Activated CD4-positive, alpha-beta memory T cell treated with anti-CD3 and anti-CD28 coated beads for 36 hours (primary cell): ENCODE results near the gene PIK3AP1. TPM values are rescaled to one million over a fixed set of nuclear protein-coding genes. Genes with fewer than 3 reads are reported as not detected.
"Not testable (repeated sequence)": the region's sequence is repeated elsewhere in the genome, so short reads cannot be mapped to it uniquely, and the experiment has no call there.

ENCODE experiments used
- CTCF ChIA-PET: fragments of 350-600 bp; sonication (Branson Sonifier 250); formaldehyde crosslinking; loops from one replicate; lab custom pipeline; 2021; ENCODE audit warnings: antibody characterized with exemption, inconsistent platforms; lab: Charles Lee
- POLR2A ChIA-PET: fragments of 350-600 bp; sonication (Branson Sonifier 250); formaldehyde crosslinking; loops from one replicate; lab custom pipeline; 2021; ENCODE audit warnings: antibody characterized with exemption; lab: Charles Lee
- DNase-seq: peaks from one replicate; pipeline ENCODE4 v3.0.0-alpha.2; 2020
- H3K27ac Mint-ChIP-seq: one replicate; pipeline ENCODE4 v1.8.0; 2021; ENCODE audit warnings: mixed read lengths
- H3K27me3 Mint-ChIP-seq: one replicate; pipeline ENCODE4 v1.8.0; 2021; ENCODE audit warnings: mixed read lengths
- H3K36me3 Mint-ChIP-seq: one replicate; pipeline ENCODE4 v1.8.0; 2021; ENCODE audit warnings: mixed read lengths
- H3K4me1 Mint-ChIP-seq: one replicate; pipeline ENCODE4 v1.8.0; 2021; ENCODE audit warnings: low read depth, mixed read lengths
- H3K4me3 Mint-ChIP-seq: one replicate; pipeline ENCODE4 v1.8.0; 2021; ENCODE audit warnings: mild to moderate bottlenecking, mixed read lengths
- H3K9me3 Mint-ChIP-seq: one replicate; pipeline ENCODE4 v1.8.0; 2021; ENCODE audit warnings: mixed read lengths
- intact Hi-C: fragments of 100-400 bp; cut with micrococcal nuclease; formaldehyde crosslinking; loops from one replicate; pipeline ENCODE4 v1.15.1; 2023
- total RNA-seq, 2 experiments: library from RNA; stranded (reverse); gene quantifications; one replicate each; pipeline ENCODE4 v1.2.3, GENCODE V29; 2021

PIK3AP1 gene
- total RNA-seq = 1 to 10 TPM; 3.4 to 4.3 TPM

- H3K4me3 Mint-ChIP-seq = peak within 1 kb of the TSS; percentile 89
- H3K27me3 Mint-ChIP-seq = peaks cover 1% of the 10 kb centered on the region
- H3K36me3 Mint-ChIP-seq = no peaks in the 10 kb centered on the region
- no peaks in the 10 kb centered on the region for H3K9me3 Mint-ChIP-seq
- no peak within 1 kb of the TSS for H3K27ac Mint-ChIP-seq
- POLR2A ChIA-PET = no interaction called here
- peaks cover 12% of the 10 kb centered on the region for H3K4me1 Mint-ChIP-seq
- intact Hi-C loops = loop anchor here (1.0 to 10.0 kb wide), 3 partner anchors 77 to 346 kb away; partner anchors contain the start of gene TLL2
- peak; percentile 48 for DNase-seq
- CTCF ChIA-PET = interaction anchor here (1.0 to 1.3 kb wide), 2 partner anchors 11 to 81 kb away, joined by 3 to 5 read pairs; no protein-coding TSS in a partner anchor
Measured at GRCh38 chr10:96720422-96721206, at the start of gene PIK3AP1. PIK3AP1 (minus strand) TSS chr10:96720514; CDS start chr10:96720394, 120 bp downstream.

GRCh38 chr10:96768136-96768535 lies 47.8 kb upstream of the PIK3AP1 start:
- no peak overlapping the region for H3K27ac Mint-ChIP-seq
- ChIA-PET CTCF (interaction anchor here (1.4 to 2.5 kb wide), 2 partner anchors 26 to 257 kb away, joined by 3 to 15 read pairs; no protein-coding TSS in a partner anchor), POLR2A (no interaction called here)
- intact Hi-C loops = no loop called here
- DNase-seq = no peak
- no peak overlapping the region for H3K4me3 Mint-ChIP-seq
- peaks cover 2% of the 10 kb centered on the region for H3K27me3 Mint-ChIP-seq
- H3K4me1 Mint-ChIP-seq = no peaks in the 10 kb centered on the region
- H3K9me3 Mint-ChIP-seq = peaks cover 7% of the 10 kb centered on the region
- H3K36me3 Mint-ChIP-seq = no peaks in the 10 kb centered on the region

- Mint-ChIP-seq H3K4me3 (no peak overlapping the region), H3K36me3 (no peaks in the 10 kb centered on the region), H3K9me3 (peaks cover 6% of the 10 kb centered on the region), H3K27me3 (peaks cover 2% of the 10 kb centered on the region), H3K27ac (no peak overlapping the region), H3K4me1 (no peaks in the 10 kb centered on the region)
- intact Hi-C loops = no loop called here
- CTCF ChIA-PET = interaction anchor here (0.9 to 2.5 kb wide), 3 partner anchors 26 to 258 kb away, joined by 3 to 15 read pairs (median 3); no protein-coding TSS in a partner anchor
- no peak for DNase-seq
- POLR2A ChIA-PET = no interaction called here
Measured at GRCh38 chr10:96767611-96768010, 47.3 kb upstream of the PIK3AP1 start.

GRCh38 chr10:96765406-96766240 lies 45.3 kb upstream of the PIK3AP1 start:
- Mint-ChIP-seq H3K27ac (no peak overlapping the region), H3K36me3 (no peaks in the 10 kb centered on the region), H3K4me1 (no peaks in the 10 kb centered on the region), H3K9me3 (no peaks in the 10 kb centered on the region), H3K4me3 (peak overlapping the region; percentile 3), H3K27me3 (no peaks in the 10 kb centered on the region)
- DNase-seq = peak; percentile 83
- intact Hi-C loops = loop anchor here (1.0 kb wide), 2 partner anchors 65 to 260 kb away; no protein-coding TSS in a partner anchor
- ChIA-PET POLR2A (no interaction called here), CTCF (interaction anchor here (0.6 to 1.9 kb wide), 4 partner anchors 260 to 409 kb away, joined by 3 to 11 read pairs (median 4); no protein-coding TSS in a partner anchor)

- intact Hi-C loops = loop anchor here (1.0 kb wide), 2 partner anchors 66 to 261 kb away; no protein-coding TSS in a partner anchor
- CTCF ChIA-PET = interaction anchor here (0.8 to 2.0 kb wide), 7 partner anchors 8 to 273 kb away, joined by 3 to 13 read pairs (median 3); no protein-coding TSS in a partner anchor
- DNase-seq = no peak
- H3K4me1 Mint-ChIP-seq = no peaks in the 10 kb centered on the region
- no peaks in the 10 kb centered on the region for H3K36me3 Mint-ChIP-seq
- no peaks in the 10 kb centered on the region for H3K9me3 Mint-ChIP-seq
- no peak overlapping the region for H3K27ac Mint-ChIP-seq
- POLR2A ChIA-PET = no interaction called here
- no peak overlapping the region for H3K4me3 Mint-ChIP-seq
- H3K27me3 Mint-ChIP-seq = no peaks in the 10 kb centered on the region
Measured at GRCh38 chr10:96764425-96765060, 44.2 kb upstream of the PIK3AP1 start.

- ChIA-PET CTCF (no interaction called here), POLR2A (no interaction called here)
- DNase-seq = no peak
- Mint-ChIP-seq H3K4me1 (no peaks in the 10 kb centered on the region), H3K27ac (no peak overlapping the region), H3K27me3 (no peaks in the 10 kb centered on the region), H3K9me3 (no peaks in the 10 kb centered on the region), H3K4me3 (no peak overlapping the region), H3K36me3 (no peaks in the 10 kb centered on the region)
- intact Hi-C loops = no loop called here
Measured at GRCh38 chr10:96758423-96758822, 38.1 kb upstream of the PIK3AP1 start.

GRCh38 chr10:96756111-96756903 lies 36.0 kb upstream of the PIK3AP1 start:
- ChIA-PET CTCF (interaction anchor here (0.6 to 1.4 kb wide), 2 partner anchors 8 to 314 kb away, joined by 3 read pairs; no protein-coding TSS in a partner anchor), POLR2A (interaction anchor here (0.6 kb wide), 1 partner anchor 441 kb away, joined by 3 read pairs; no protein-coding TSS in a partner anchor)
- Mint-ChIP-seq H3K4me1 (no peaks in the 10 kb centered on the region), H3K9me3 (no peaks in the 10 kb centered on the region), H3K4me3 (no peak overlapping the region), H3K27ac (no peak overlapping the region), H3K36me3 (no peaks in the 10 kb centered on the region), H3K27me3 (no peaks in the 10 kb centered on the region)
- intact Hi-C loops = no loop called here
- DNase-seq = no peak

GRCh38 chr10:96753956-96754355 lies 33.6 kb upstream of the PIK3AP1 start:
- ChIA-PET CTCF (no interaction called here), POLR2A (no interaction called here)
- H3K36me3 Mint-ChIP-seq = no peaks in the 10 kb centered on the region
- no peaks in the 10 kb centered on the region for H3K4me1 Mint-ChIP-seq
- H3K27ac Mint-ChIP-seq = no peak overlapping the region
- no peaks in the 10 kb centered on the region for H3K9me3 Mint-ChIP-seq
- intact Hi-C loops = no loop called here
- DNase-seq = no peak
- H3K4me3 Mint-ChIP-seq = no peak overlapping the region
- no peaks in the 10 kb centered on the region for H3K27me3 Mint-ChIP-seq

GRCh38 chr10:96752375-96752774 lies 32.1 kb upstream of the PIK3AP1 start:
- H3K4me1 Mint-ChIP-seq = peaks cover 7% of the 10 kb centered on the region
- ChIA-PET POLR2A (no interaction called here), CTCF (no interaction called here)
- no peaks in the 10 kb centered on the region for H3K9me3 Mint-ChIP-seq
- H3K36me3 Mint-ChIP-seq = no peaks in the 10 kb centered on the region
- no peaks in the 10 kb centered on the region for H3K27me3 Mint-ChIP-seq
- no peak overlapping the region for H3K27ac Mint-ChIP-seq
- H3K4me3 Mint-ChIP-seq = no peak overlapping the region
- intact Hi-C loops = no loop called here
- no peak for DNase-seq

GRCh38 chr10:96750316-96750715 lies 30.0 kb upstream of the PIK3AP1 start:
- POLR2A ChIA-PET, H3K4me3 Mint-ChIP-seq, H3K9me3 Mint-ChIP-seq, intact Hi-C loops, H3K27ac Mint-ChIP-seq, DNase-seq, H3K4me1 Mint-ChIP-seq, H3K27me3 Mint-ChIP-seq, H3K36me3 Mint-ChIP-seq: not testable (repeated sequence)
- CTCF ChIA-PET = interaction anchor here (0.6 kb wide), 1 partner anchor 109 kb away, joined by 3 read pairs; no protein-coding TSS in a partner anchor
